Gastrocnemius medialis (tissue), 4 donors: Measurements from ENCODE around the gene STH. TPM values are rescaled to one million over a fixed set of nuclear protein-coding genes. Genes with fewer than 3 reads are reported as not detected.
A peak's percentile ranks its signal among the peaks of the same experiment; 100 is the strongest.

Experiments
- ATAC-seq, 2 donors: fragments of 150-250 bp; one replicate each; pipeline ENCODE4 v1.9.1; 2016
- DNase-seq, 2 donors: peaks; one replicate each; pipeline ENCODE4 v3.0.0-alpha.2; 2019
- H3K27ac ChIP-seq, 4 donors: fragments of 200-600 bp; sonication (generic); 1 replicate in 1 of 4; 2 replicates in 3 of 4; pipeline ENCODE4 v1.5.1; 2016 to 2018; ENCODE audit warnings: mild to moderate bottlenecking in 2 of 4, moderate library complexity in 1 of 4
- H3K27me3 ChIP-seq, 3 donors: fragments of 200-600 bp; sonication (generic) in 2 of 3; 1 replicate in 1 of 3; 2 replicates in 2 of 3; pipeline versions ENCODE4 v1.5.1 to v1.6.0; 2016 to 2019; ENCODE audit warnings: mild to moderate bottlenecking in 1 of 3, moderate library complexity in 1 of 3
- H3K36me3 ChIP-seq, 2 donors: fragments of 200-600 bp; sonication (generic) in 1 of 2; one replicate each; pipeline ENCODE4 v1.5.1; 2017 to 2018
- H3K4me1 ChIP-seq, 2 donors: fragments of 200-600 bp; sonication (generic) in 1 of 2; one replicate each; pipeline ENCODE4 v1.5.1; 2016 to 2017; ENCODE audit warnings: mild to moderate bottlenecking in 2 of 2
- H3K4me3 ChIP-seq, 4 donors: fragments of 200-600 bp; sonication (generic) in 3 of 4; 1 replicate in 1 of 4; 2 replicates in 3 of 4; pipeline ENCODE4 v1.5.1; 2016 to 2019; ENCODE audit warnings: mild to moderate bottlenecking in 2 of 4
- H3K9me3 ChIP-seq, 3 donors: fragments of 200-600 bp; sonication (generic) in 2 of 3; 1 replicate in 1 of 3; 2 replicates in 2 of 3; pipeline ENCODE4 v1.5.1; 2016 to 2019
- CTCF ChIP-seq, 5 experiments: fragments of 450-650 bp in 3 of 5; fragments of 200-600 bp in 2 of 5; sonication (generic) in 2 of 5; IDR thresholded peaks in 4 of 5; conservative IDR thresholded peaks in 1 of 5; 1 replicate in 4 of 5; 2 replicates in 1 of 5; pipeline ENCODE4 v1.5.1; 2016 to 2019; ENCODE audit warnings: antibody characterized with exemption in 5 of 5, mild to moderate bottlenecking in 3 of 5, moderate library complexity in 3 of 5
- POLR2A ChIP-seq, 2 donors: fragments of 450-650 bp; IDR thresholded peaks; one replicate each; pipeline ENCODE4 v1.6.1; 2017; ENCODE audit warnings: antibody characterized with exemption in 2 of 2, mild to moderate bottlenecking in 2 of 2, moderate library complexity in 2 of 2
- in situ Hi-C, 4 donors: fragments of 200-750 bp; cut with MboI; loops; one replicate each; pipeline versions ENCODE4 v1.15.0 to v1.8.0; 2017; ENCODE audit warnings: low sequenced_read_pairs in 4 of 4
- intact Hi-C: fragments of 100-400 bp; cut with DNase I; formaldehyde crosslinking; loops from one replicate; pipeline ENCODE4 v1.15.1; 2023; ENCODE audit warnings: low total_unique reads
- total RNA-seq, 4 donors: library from RNA; depleted of rRNA; stranded (reverse); fragments of >200 nt; gene quantifications; one replicate each; pipeline versions ENCODE4 v1.1.0 to v1.2.3, GENCODE V29; 2016

Gene STH
- total RNA-seq, 4 donors from 2014 or later, result not detected

- intact Hi-C loops (loop anchor here (10.0 kb wide), 1 partner anchor 277 kb away; no protein-coding TSS in a partner anchor), in situ Hi-C loops (no loop called here)
- ATAC-seq, result peak in 1 of 2 donors; percentile 76
Measured at GRCh38 chr17:46007461-46007965, 8.5 kb downstream of the STH start.

GRCh38 chr17:46008591-46008990 lies 9.5 kb downstream of the STH start:
- peak overlapping the region in 1 of 4 donors; percentile 56 for H3K27ac ChIP-seq
- no peak overlapping the region for H3K4me3 ChIP-seq
- ATAC-seq (no peak), DNase-seq (no peak)
- peaks cover 20 to 21% of the 10 kb centered on the region in 2 donors for H3K4me1 ChIP-seq
- TF ChIP-seq CTCF (IDR thresholded peaks at IDR 0.05 in 4 of 5, conservative IDR thresholded peaks at IDR 0.05 in 1 of 5) (no peak), POLR2A (IDR thresholded peaks at IDR 0.05) (no peak)
- no peaks in the 10 kb centered on the region for H3K27me3 ChIP-seq
- in situ Hi-C loops, result no loop called here
- intact Hi-C loops, result loop anchor here (10.0 kb wide), 1 partner anchor 276 kb away; no protein-coding TSS in a partner anchor
- H3K9me3 ChIP-seq, result no peaks in the 10 kb centered on the region
- H3K36me3 ChIP-seq, result no peaks in the 10 kb centered on the region

More at GRCh38 chr17:46007461-46007965, 8.5 kb downstream of the STH start:
- no peaks in the 10 kb centered on the region for H3K36me3 ChIP-seq
- H3K4me3 ChIP-seq, result no peak overlapping the region
- peak overlapping the region in 3 of 4 donors; percentile 20 to 56 (median 30) for H3K27ac ChIP-seq
- peaks cover 31% of the 10 kb centered on the region in 2 donors for H3K4me1 ChIP-seq
- no peaks in the 10 kb centered on the region for H3K9me3 ChIP-seq
- H3K27me3 ChIP-seq, result no peaks in the 10 kb centered on the region
- TF ChIP-seq CTCF (IDR thresholded peaks at IDR 0.05 in 4 of 5, conservative IDR thresholded peaks at IDR 0.05 in 1 of 5), result no peak
- TF ChIP-seq POLR2A (IDR thresholded peaks at IDR 0.05), result no peak
- no peak for DNase-seq

- in situ Hi-C loops (no loop called here), intact Hi-C loops (loop anchor here (10.0 kb wide), 1 partner anchor 275 kb away; no protein-coding TSS in a partner anchor)
- no peak overlapping the region for H3K4me3 ChIP-seq
- no peaks in the 10 kb centered on the region for H3K27me3 ChIP-seq
- no peak for TF ChIP-seq POLR2A (IDR thresholded peaks at IDR 0.05)
- TF ChIP-seq CTCF (IDR thresholded peaks at IDR 0.05 in 4 of 5, conservative IDR thresholded peaks at IDR 0.05 in 1 of 5), result no peak
- no peak for ATAC-seq
- peak in 1 of 2 donors; percentile 44 for DNase-seq
- H3K9me3 ChIP-seq, result no peaks in the 10 kb centered on the region
- no peak overlapping the region for H3K27ac ChIP-seq
- no peaks in the 10 kb centered on the region for H3K36me3 ChIP-seq
- H3K4me1 ChIP-seq, result peaks cover 14 to 15% of the 10 kb centered on the region in 2 donors
Measured at GRCh38 chr17:46009681-46010596, 10.9 kb downstream of the STH start.

GRCh38 chr17:46010597-46011186 lies 11.6 kb downstream of the STH start:
- in situ Hi-C loops, result no loop called here
- H3K36me3 ChIP-seq, result no peaks in the 10 kb centered on the region
- no peak for TF ChIP-seq CTCF (IDR thresholded peaks at IDR 0.05 in 4 of 5, conservative IDR thresholded peaks at IDR 0.05 in 1 of 5)
- TF ChIP-seq POLR2A (IDR thresholded peaks at IDR 0.05), result no peak
- H3K27me3 ChIP-seq, result no peaks in the 10 kb centered on the region
- H3K27ac ChIP-seq, result no peak overlapping the region
- intact Hi-C loops, result no loop called here
- no peaks in the 10 kb centered on the region for H3K9me3 ChIP-seq
- DNase-seq (no peak), ATAC-seq (no peak)
- H3K4me3 ChIP-seq, result no peak overlapping the region
- H3K4me1 ChIP-seq, result peaks cover 14 to 15% of the 10 kb centered on the region in 2 donors
